Aorta (tissue), 5 donors: ENCODE data around the gene NTHL1. TPM values are rescaled to one million over a fixed set of nuclear protein-coding genes. Genes with fewer than 3 reads are reported as not detected.

Source experiments
- ATAC-seq: fragments of 200-7000 bp; cut with Tn5 transposase; one replicate; pipeline ENCODE4 v1.9.1; 2022; ENCODE audit warnings: moderate library complexity; ENCODE audit not compliant: low FRiP score
- DNase-seq, 2 donors: peaks; one replicate each; pipeline ENCODE4 v3.0.0-alpha.2; 2020
- H3K27ac ChIP-seq, 2 donors: one replicate each; pipeline ENCODE4 v1.5.1; 2013; ENCODE audit warnings: low read length in 2 of 2, mild to moderate bottlenecking in 2 of 2, moderate library complexity in 2 of 2, control low read depth in 1 of 2, inconsistent platforms in 1 of 2, low read depth in 1 of 2
- H3K27me3 ChIP-seq, 2 donors: one replicate each; pipeline ENCODE4 v1.6.1; 2013; ENCODE audit warnings: control low read depth in 1 of 2, low read length in 1 of 2, mild to moderate bottlenecking in 1 of 2, moderate library complexity in 1 of 2; ENCODE audit not compliant: insufficient read depth in 2 of 2, control insufficient read depth in 1 of 2
- H3K36me3 ChIP-seq, 2 donors: one replicate each; pipeline ENCODE4 v1.6.1; 2013; ENCODE audit warnings: control low read depth in 1 of 2, low read length in 1 of 2, mild to moderate bottlenecking in 1 of 2; ENCODE audit not compliant: insufficient read depth in 2 of 2, control insufficient read depth in 1 of 2
- H3K4me1 ChIP-seq, 2 donors: one replicate each; pipeline ENCODE4 v1.6.1; 2013; ENCODE audit warnings: low read length in 2 of 2, control low read depth in 1 of 2, mild to moderate bottlenecking in 1 of 2, moderate library complexity in 1 of 2; ENCODE audit not compliant: insufficient read depth in 2 of 2, control insufficient read depth in 1 of 2
- H3K4me3 ChIP-seq, 2 donors: one replicate each; pipeline ENCODE4 v1.5.1; 2013; ENCODE audit warnings: low read length in 2 of 2, control low read depth in 1 of 2, mild to moderate bottlenecking in 1 of 2
- H3K9me3 ChIP-seq: one replicate; pipeline ENCODE4 v1.6.1; 2013; ENCODE audit warnings: mild to moderate bottlenecking, low read length; ENCODE audit not compliant: control insufficient read depth
- WGBS, 2 donors: extraction: QIAGEN DNeasy Blood & Tissue Kit; methylation state at CpG; one replicate each; pipeline ENCODE4 v1.1.7; 2013; 5-methylcytosine and 5-hydroxymethylcytosine counted together
- intact Hi-C, 2 donors: fragments of 100-400 bp; cut with DNase I; formaldehyde crosslinking; loops; one replicate each; pipeline versions ENCODE4 v1.14.2 to v1.15.0; 2022
- long read RNA-seq, 2 donors: library from polyadenylated mRNA; unstranded; transcript quantifications; one replicate each; pipeline ENCODE4 v2.0.0, GENCODE V29; 2020 to 2021
- polyA plus RNA-seq, 2 donors: library from polyadenylated mRNA; stranded (reverse); fragments of 200-250 nt; gene quantifications; one replicate each; pipeline ENCODE4 v1.2.3, GENCODE V29; 2013
- total RNA-seq, 2 donors: library from RNA; stranded (reverse); fragmentation: NEBNext Ultra II Directional; extraction: Animal tissue kit (Norgen Biotek cat#: 25700); gene quantifications; one replicate each; pipeline ENCODE4 v1.2.1, GENCODE V29; 2021
- donor health status: healthy with polysubstance abuse.
- donor health status: Bipolar disorder and iron deficiency.
- donor health status: DM: no; HTN: no; CAD: no.
- donor health status: DM: no; HTN: no; CAD: no.
- donor health status: DM: yes; HTN: yes; CAD: no.

NTHL1 gene
- 10 to 100 TPM in 1 of 2 donors, 1 to 10 TPM in 1; 7.4 to 12.9 TPM for total RNA-seq
- 10 to 100 TPM; 24.4 to 33.8 TPM for polyA plus RNA-seq
- long read RNA-seq, donor 1, transcript NTHL1-201 (6 exons, 1,067 nt), result major isoform, 6 of 12 reads
- long read RNA-seq, donor 1, partial matches to known transcripts, result 1 of 12 reads
- long read RNA-seq, donor 1, other reads (novel, unspliced or antisense), result 5 of 12 reads
- long read RNA-seq, donor 2, partial matches to known transcripts, result 0 of 4 reads
- long read RNA-seq, donor 2, other reads (novel, unspliced or antisense), result 1 of 4 reads

DNA sequence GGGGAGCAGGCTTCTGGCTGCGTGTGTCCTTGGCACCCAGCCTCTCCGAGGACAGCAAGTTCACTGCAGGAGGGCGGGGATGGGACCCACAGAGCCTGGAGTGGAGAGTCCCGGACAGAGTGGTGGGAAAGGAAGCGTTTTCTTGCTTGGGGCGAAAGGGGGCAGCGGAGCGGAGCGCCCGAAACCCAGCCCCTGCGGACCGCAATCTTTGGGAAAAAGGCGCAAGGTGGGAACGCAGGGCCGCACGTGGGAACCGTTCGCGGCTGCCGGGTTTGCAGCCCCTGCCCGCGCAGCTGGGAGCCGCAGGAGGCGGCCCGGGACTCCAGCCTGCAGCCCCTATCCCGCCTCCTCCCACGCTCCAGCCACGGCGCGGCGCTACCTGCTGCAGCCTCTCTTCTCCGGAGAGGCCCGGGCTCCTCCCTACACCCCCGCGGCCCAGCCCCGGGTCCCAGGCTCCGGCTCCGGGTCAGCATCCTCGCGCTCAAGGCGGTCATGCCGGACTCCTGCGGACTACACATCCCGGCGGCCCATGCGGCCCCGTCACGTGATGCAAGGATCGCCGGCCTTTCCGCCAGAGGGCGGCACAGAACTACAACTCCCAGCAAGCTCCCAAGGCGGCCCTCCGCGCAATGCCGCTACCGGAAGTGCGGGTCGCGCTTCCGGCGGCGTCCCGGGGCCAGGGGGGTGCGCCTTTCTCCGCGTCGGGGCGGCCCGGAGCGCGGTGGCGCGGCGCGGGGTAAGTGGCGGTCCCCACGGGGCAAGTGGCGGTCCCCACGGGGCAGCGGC, at the start of gene NTHL1, which contains the start of gene TSC2:
NTHL1 (minus strand) TSS at position 505 of the 786 bp plus-strand sequence; CDS start at position 494, 11 bp downstream.
TSC2 (plus strand) TSS at position 656 of the 786 bp plus-strand sequence. CDS start 631 bp downstream, outside the sequence.
- Histone ChIP-seq H3K36me3 (no peaks in the 10 kb centered on the region), H3K4me3 (peak within 1 kb of the TSS; percentile 61 to 85), H3K27me3 (no peaks in the 10 kb centered on the region), H3K9me3 (no peaks in the 10 kb centered on the region), H3K27ac (no peak within 1 kb of the TSS), H3K4me1 (no peaks in the 10 kb centered on the region)
- intact Hi-C loops, result no loop called here
- ATAC-seq, result peak; percentile 97
- DNase-seq, result peak; percentile 98 to 99
- WGBS, 2 donors, result 0 to 1% methylated on average over 76 to 81 of the region's 81 CpGs

DNA sequence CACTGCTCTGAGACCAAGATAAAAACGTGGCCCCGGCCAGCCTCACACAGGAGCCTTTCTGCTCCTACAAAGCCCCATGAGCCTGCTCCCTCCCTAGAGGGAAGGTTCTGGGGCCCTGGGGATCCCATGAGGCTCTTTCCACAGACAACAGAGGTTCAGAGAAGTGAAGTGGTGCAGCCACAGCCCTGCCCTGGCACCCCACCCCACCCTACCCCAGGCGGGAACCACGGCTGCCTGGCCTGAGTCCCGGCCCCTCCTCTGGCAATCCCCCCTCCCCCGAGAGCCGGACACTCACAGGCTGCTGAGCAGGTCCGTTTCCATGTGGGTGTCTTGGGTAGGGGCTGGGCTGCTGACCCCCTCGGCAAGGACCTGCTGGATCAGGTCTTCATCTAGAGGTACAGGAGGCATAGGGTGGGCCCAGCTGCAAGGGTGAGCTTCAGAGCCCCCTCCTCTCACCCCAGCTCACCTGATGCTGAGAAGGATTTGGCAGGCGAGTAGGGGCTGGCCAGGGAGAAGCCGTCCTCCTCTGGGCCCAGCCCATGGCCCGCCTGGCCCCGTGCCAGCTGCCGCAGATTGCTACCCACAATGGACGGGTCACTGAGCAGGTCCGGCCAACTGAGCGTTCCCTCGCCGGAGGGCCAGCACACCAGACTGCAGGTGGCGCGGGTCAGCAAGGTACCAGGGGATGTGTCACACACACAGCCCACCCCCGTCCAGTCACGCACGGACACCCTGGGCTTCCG, 49.4 kb upstream of the NTHL1 start:
- ATAC-seq (peak; percentile 48), DNase-seq (no peak)
- Histone ChIP-seq H3K4me1 (no peaks in the 10 kb centered on the region), H3K4me3 (no peak overlapping the region), H3K9me3 (no peaks in the 10 kb centered on the region), H3K27me3 (no peaks in the 10 kb centered on the region), H3K27ac (peak overlapping the region in 1 of 2 donors; percentile 9), H3K36me3 (peaks cover 0 to 14% of the 10 kb centered on the region in 2 donors)
- intact Hi-C loops, result no loop called here
- 56 to 59% methylated on average over 21 to 25 of the region's 25 CpGs for WGBS, 2 donors

DNA sequence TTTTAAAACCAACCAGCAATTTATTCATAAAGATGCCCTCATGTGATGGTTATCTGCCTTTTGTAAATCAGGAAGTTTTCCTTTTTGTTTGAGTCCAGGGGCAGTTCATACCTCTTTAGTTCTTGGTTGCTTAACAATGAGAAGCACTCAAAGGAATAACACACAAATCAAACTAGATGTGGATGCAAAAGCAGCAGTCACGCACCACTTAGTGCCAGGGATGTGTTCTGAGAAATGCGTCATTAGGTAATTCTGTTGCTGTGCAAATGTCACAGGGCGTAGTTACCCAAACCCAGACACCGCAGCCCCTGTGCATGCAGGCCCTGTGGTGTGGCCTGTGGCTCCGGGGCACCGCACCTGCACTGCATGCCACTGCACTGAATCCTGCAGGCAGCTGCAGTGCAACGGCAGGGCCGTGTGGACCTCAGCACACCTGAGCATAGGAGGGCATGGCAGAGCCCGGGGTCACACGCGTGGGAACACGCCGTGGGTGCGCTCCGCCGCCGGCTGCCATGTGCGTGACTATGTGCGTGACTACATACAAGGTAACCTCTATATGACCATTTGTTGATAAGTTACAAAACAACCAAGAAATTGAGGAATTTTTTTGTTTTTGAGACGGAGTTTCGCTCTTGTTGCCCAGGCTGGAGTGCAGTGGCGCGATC, 48.4 kb upstream of the NTHL1 start:
- DNase-seq, result no peak
- intact Hi-C loops, result no loop called here
- WGBS, 2 donors, result 95 to 96% methylated on average over 23 of the region's 23 CpGs
- peak; percentile 44 for ATAC-seq
- Histone ChIP-seq H3K27me3 (no peaks in the 10 kb centered on the region), H3K4me1 (no peaks in the 10 kb centered on the region), H3K36me3 (peaks cover 0 to 19% of the 10 kb centered on the region in 2 donors), H3K4me3 (no peak overlapping the region), H3K9me3 (no peaks in the 10 kb centered on the region), H3K27ac (no peak overlapping the region)

DNA sequence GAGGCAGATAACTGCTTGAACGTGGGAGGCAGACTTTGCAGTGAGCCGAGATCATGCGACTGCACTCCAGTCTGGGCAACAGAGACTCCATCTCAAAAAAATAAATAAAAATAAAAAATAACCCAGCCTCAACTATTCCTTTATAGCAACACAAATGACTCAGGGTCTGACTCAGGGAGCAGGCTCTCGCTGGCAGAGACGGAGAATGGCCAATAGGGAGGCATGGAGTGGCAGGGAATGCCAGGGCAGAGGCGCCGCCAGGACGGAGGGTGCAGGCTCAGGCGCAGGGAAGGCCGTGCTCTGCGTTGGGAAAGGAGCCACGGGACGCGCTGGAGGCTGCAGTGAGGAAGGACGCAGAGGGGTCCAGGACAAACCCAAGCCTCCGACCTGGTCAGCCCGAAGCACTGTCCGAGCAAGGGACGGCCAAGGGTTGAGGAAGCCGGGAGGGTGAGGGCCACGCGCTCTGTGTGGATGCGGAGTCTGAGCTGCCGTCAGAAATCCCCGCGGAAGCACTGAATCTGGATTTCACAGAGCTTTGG, 47.8 kb upstream of the NTHL1 start:
- intact Hi-C loops, result no loop called here
- no peaks in the 10 kb centered on the region for H3K27me3 ChIP-seq
- no peak overlapping the region for H3K27ac ChIP-seq
- ATAC-seq, result no peak
- no peaks in the 10 kb centered on the region for H3K4me1 ChIP-seq
- 77 to 78% methylated on average over 26 of the region's 26 CpGs for whole genome bisulfite sequencing, 2 donors
- no peak overlapping the region for H3K4me3 ChIP-seq
- peak in 1 of 2 donors; percentile 75 for DNase-seq
- H3K9me3 ChIP-seq, result no peaks in the 10 kb centered on the region
- H3K36me3 ChIP-seq, result peaks cover 0 to 21% of the 10 kb centered on the region in 2 donors

DNA sequence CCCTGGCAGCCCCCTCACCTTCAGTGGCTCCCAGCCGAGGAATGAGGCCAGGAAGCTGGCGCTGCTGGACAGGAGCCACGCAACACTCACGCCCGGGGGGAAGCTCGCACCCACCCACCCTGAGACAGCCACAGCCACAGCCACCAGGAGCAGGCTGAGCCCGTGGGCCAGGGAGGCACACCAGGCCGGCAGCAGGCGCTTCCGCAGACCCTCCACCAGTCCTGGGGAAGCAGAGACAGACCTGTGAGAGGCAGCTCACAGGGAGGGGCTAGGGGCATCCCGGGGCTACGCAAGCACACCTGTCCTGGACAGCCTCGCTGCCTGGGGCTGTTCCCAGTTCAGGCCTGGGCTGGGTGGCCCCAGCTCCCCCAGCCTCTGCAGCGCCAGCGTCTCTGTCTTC, 46.2 kb upstream of the NTHL1 start:
- Histone ChIP-seq H3K27me3 (no peaks in the 10 kb centered on the region), H3K36me3 (peaks cover 0 to 19% of the 10 kb centered on the region in 2 donors), H3K4me1 (no peaks in the 10 kb centered on the region), H3K27ac (no peak overlapping the region), H3K4me3 (no peak overlapping the region), H3K9me3 (no peaks in the 10 kb centered on the region)
- intact Hi-C loops, result no loop called here
- no peak for ATAC-seq
- WGBS, 2 donors, result 72 to 73% methylated on average over 15 of the region's 15 CpGs
- no peak for DNase-seq

DNA sequence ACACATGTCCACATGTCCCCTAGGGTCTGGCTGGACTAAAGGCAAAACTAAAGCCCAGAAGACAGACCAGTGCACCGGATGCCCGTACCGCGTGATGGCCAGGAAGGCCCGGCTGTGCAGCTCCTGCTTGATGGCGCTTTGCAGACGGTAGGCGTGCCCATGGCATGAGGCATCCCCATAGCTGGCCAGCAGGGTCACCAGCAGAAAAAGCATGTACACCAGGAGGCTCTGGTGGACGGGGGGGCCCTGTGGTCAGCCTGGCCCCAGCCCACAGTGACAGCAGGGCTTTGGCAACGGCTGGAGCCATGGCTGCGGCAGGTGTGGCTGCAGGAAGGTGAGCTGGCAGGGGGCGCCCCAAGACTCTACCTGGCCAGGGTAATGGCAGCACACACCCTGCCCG, 45.2 kb upstream of the NTHL1 start:
- no peaks in the 10 kb centered on the region for H3K27me3 ChIP-seq
- no peak overlapping the region for H3K27ac ChIP-seq
- no peaks in the 10 kb centered on the region for H3K9me3 ChIP-seq
- ATAC-seq (no peak), DNase-seq (no peak)
- 88% methylated on average over 13 of the region's 13 CpGs for WGBS, 2 donors
- no peak overlapping the region for H3K4me3 ChIP-seq
- H3K4me1 ChIP-seq, result no peaks in the 10 kb centered on the region
- intact Hi-C loops, result no loop called here
- peaks cover 0 to 19% of the 10 kb centered on the region in 2 donors for H3K36me3 ChIP-seq

DNA sequence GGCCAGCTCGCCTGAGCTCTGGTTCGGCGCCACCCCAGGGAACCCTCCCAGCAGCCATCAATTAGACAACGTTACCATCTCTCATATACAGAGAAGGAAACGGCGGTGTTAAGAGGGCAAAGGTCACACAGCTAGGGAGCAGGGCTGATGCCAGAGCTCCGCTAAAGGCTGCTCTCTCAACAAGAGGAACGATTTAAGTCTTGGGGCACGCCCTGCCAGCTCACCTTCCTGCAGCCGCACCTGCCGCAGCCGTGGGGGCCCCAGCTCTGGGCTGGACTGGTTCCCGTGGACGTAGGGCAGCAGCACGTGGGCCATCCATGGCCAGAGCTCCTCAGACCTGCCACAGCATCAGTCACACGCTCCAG, 44.6 kb upstream of the NTHL1 start:
- WGBS, 2 donors, result 82 to 83% methylated on average over 16 of the region's 16 CpGs
- H3K4me1 ChIP-seq, result no peaks in the 10 kb centered on the region
- H3K36me3 ChIP-seq, result peaks cover 0 to 19% of the 10 kb centered on the region in 2 donors

More for the DNA sequence above, 44.6 kb upstream of the NTHL1 start:
- H3K27me3 ChIP-seq, result no peaks in the 10 kb centered on the region
- intact Hi-C loops, result no loop called here
- no peak overlapping the region for H3K4me3 ChIP-seq
- H3K27ac ChIP-seq, result no peak overlapping the region
- DNase-seq, result no peak
- H3K9me3 ChIP-seq, result no peaks in the 10 kb centered on the region
- ATAC-seq, result no peak
